Esophagus squamous epithelium (tissue), 4 donors: Measurements from ENCODE around the gene DCTD.

ENCODE experiments used
- POLR2A ChIP-seq, 4 donors: fragments of 450-650 bp; IDR thresholded peaks; one replicate each; pipeline ENCODE4 v1.6.1; 2017; ENCODE audit warnings: antibody characterized with exemption in 4 of 4, mild to moderate bottlenecking in 4 of 4, moderate library complexity in 3 of 4
- TF ChIP-seq, protein P1 (sequence below), 6 experiments: fragments of 450-650 bp in 4 of 6; fragments of 200-600 bp in 2 of 6; sonication (generic) in 2 of 6; IDR thresholded peaks; one replicate each; pipeline ENCODE4 v1.5.1; 2016 to 2019; ENCODE audit warnings: antibody characterized with exemption in 6 of 6, mild to moderate bottlenecking in 4 of 6, moderate library complexity in 4 of 6

GRCh38 chr4:182925855-182926254, 8.7 kb upstream of the DCTD start:
- TF ChIP-seq POLR2A (IDR thresholded peaks at IDR 0.05) = no peak
- TF ChIP-seq, protein P1, sequence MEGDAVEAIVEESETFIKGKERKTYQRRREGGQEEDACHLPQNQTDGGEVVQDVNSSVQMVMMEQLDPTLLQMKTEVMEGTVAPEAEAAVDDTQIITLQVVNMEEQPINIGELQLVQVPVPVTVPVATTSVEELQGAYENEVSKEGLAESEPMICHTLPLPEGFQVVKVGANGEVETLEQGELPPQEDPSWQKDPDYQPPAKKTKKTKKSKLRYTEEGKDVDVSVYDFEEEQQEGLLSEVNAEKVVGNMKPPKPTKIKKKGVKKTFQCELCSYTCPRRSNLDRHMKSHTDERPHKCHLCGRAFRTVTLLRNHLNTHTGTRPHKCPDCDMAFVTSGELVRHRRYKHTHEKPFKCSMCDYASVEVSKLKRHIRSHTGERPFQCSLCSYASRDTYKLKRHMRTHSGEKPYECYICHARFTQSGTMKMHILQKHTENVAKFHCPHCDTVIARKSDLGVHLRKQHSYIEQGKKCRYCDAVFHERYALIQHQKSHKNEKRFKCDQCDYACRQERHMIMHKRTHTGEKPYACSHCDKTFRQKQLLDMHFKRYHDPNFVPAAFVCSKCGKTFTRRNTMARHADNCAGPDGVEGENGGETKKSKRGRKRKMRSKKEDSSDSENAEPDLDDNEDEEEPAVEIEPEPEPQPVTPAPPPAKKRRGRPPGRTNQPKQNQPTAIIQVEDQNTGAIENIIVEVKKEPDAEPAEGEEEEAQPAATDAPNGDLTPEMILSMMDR (IDR thresholded peaks at IDR 0.05) = no peak
